ENCODE results near the gene SURF1. TPM values are rescaled to one million over a fixed set of nuclear protein-coding genes. Genes with fewer than 3 reads are reported as not detected.

Gene SURF1
- total and polyA plus RNA-seq, 2 donors (not counting 1 experiment from before 2014, with no cell fraction given), result 44.1 to 54.5 TPM

DNA sequence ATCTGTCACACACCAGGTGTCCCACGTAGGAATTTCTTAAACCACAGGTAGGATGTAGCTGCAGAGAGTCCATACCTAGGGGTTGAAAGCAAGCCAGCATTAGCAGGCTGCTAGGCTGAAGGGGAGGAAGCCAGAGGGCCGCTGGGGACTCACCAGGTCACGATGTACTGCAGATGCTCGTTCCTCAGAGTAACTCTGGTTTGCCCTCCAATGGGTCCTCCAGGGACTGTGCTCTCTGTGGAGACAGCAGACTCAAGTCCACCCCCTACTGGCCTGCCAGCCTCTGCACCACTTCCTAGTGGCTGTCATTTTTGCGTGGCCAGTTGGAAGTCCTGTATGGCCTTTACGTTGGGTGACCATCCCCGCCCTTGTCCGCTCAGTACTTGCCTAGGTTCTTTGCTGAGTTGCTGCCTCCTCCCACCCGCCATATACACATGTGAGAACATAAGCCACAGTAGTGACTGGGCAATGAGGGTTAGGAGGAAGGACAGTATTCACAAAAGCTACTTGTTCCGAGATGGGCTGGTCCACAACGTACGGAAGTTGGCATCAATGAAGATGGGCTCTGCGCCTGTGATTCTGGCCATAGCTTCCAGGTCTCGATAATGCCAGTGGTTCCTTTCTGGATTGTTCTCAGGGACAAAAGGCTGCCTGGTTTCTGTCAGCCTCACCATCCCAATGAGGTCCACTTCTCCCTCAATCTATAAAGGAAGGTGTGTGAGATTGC, 4.2 kb downstream of the SURF1 start:
- DNase-seq, result peak; percentile 52

DNA sequence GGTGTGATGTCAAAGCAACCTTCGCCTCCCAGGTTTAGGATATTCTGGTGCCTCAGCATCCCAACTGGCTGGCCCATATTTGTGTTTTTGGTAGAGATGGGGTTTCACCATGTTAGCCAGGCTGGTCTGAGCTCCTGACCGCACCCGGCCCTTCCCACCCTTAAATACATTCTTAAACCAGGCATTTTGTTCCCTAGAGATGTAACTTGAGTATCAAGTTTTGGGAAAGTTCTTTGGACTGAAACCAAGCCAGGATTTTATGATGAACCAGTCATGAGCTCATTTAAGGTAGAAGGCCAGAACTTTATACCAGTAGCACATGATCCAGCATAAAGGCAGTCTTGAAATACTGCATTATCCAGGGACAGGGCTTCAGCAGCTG, 4.8 kb downstream of the SURF1 start:
- intact Hi-C loops (cut with micrococcal nuclease), result loop anchor here (10.0 kb wide), 1 partner anchor 167 kb away; no protein-coding TSS in a partner anchor
- Histone ChIP-seq H4K20me1 (ENCODE audit: control insufficient read depth, insufficient read depth, low read length, poor library complexity, severe bottlenecking) (peaks cover 47% of the 10 kb centered on the region), H3K9ac (ENCODE audit: low read length) (no peak overlapping the region), H3K27me3 (replicated peaks in 1 of 4; ENCODE audit: control extremely low read depth in 1 of 4, control insufficient read depth in 3 of 4, insufficient read depth in 4 of 4, low read length in 3 of 4) (no peaks in the 10 kb centered on the region), H3K27ac (ENCODE audit: low read length in 2 of 2) (no peak overlapping the region), H3K79me2 (ENCODE audit: control insufficient read depth, insufficient read depth, low read length) (peaks cover 50% of the 10 kb centered on the region), H3K9me3 (ENCODE audit: control extremely low read depth in 1 of 3, control insufficient read depth in 2 of 3, insufficient read depth in 1 of 3, low read length in 2 of 3) (peaks cover 0 to 8% (median 0%) of the 10 kb centered on the region in 3 donors), H3K4me1 (ENCODE audit: control insufficient read depth in 2 of 2, insufficient read depth in 2 of 2, low read length in 2 of 2) (peaks cover 22 to 34% of the 10 kb centered on the region in 2 donors), H3K4me2 (replicated peaks; ENCODE audit: low read depth, low read length, poor library complexity, severe bottlenecking) (no peak overlapping the region), H2AFZ (ENCODE audit: insufficient read depth, low read depth, low read length, poor library complexity, severe bottlenecking) (no peak overlapping the region), H3K4me3 (ENCODE audit: control extremely low read depth in 1 of 5, extremely low read depth in 1 of 5, insufficient read depth in 1 of 5, low read depth in 2 of 5, low read length in 4 of 5) (no peak overlapping the region), H3K36me3 (replicated peaks in 1 of 2; ENCODE audit: control extremely low read depth in 1 of 2, control insufficient read depth in 1 of 2, extremely low read depth in 1 of 2, insufficient read depth in 2 of 2, low read length in 1 of 2) (peaks cover 0 to 46% of the 10 kb centered on the region in 2 experiments)
- ChIA-PET POLR2A (no interaction called here), CTCF (interaction anchor here (1.1 to 1.4 kb wide), 2 partner anchors 19 to 202 kb away, joined by 3 read pairs; no protein-coding TSS in a partner anchor)
- 100% methylated on average over 1 of the region's 3 CpGs for WGBS (ENCODE audit: insufficient coverage)
- no peaks in the 10 kb centered on the region for H3K27me3 Mint-ChIP-seq
- H3K4me1 Mint-ChIP-seq, result peaks cover 39% of the 10 kb centered on the region
- no peak for DNase-seq
- H3K27ac Mint-ChIP-seq, result peak overlapping the region; percentile 20
- no peak for ATAC-seq (ENCODE audit: low read depth)
- H3K4me3 Mint-ChIP-seq, result no peak overlapping the region
- TF ChIP-seq EZH2 (IDR thresholded peaks at IDR 0.05; ENCODE audit: borderline replicate concordance, insufficient read depth, low read depth, low read length, poor library complexity, severe bottlenecking), result no peak
- TF ChIP-seq, protein P1, sequence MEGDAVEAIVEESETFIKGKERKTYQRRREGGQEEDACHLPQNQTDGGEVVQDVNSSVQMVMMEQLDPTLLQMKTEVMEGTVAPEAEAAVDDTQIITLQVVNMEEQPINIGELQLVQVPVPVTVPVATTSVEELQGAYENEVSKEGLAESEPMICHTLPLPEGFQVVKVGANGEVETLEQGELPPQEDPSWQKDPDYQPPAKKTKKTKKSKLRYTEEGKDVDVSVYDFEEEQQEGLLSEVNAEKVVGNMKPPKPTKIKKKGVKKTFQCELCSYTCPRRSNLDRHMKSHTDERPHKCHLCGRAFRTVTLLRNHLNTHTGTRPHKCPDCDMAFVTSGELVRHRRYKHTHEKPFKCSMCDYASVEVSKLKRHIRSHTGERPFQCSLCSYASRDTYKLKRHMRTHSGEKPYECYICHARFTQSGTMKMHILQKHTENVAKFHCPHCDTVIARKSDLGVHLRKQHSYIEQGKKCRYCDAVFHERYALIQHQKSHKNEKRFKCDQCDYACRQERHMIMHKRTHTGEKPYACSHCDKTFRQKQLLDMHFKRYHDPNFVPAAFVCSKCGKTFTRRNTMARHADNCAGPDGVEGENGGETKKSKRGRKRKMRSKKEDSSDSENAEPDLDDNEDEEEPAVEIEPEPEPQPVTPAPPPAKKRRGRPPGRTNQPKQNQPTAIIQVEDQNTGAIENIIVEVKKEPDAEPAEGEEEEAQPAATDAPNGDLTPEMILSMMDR (IDR thresholded peaks at IDR 0.05), result no peak
- H3K9me3 Mint-ChIP-seq (ENCODE audit: insufficient read depth), result no peaks in the 10 kb centered on the region

More for the DNA sequence above, 4.2 kb downstream of the SURF1 start:
- H3K79me2 ChIP-seq (ENCODE audit: control insufficient read depth, insufficient read depth, low read length), result peaks cover 50% of the 10 kb centered on the region
- intact Hi-C loops (cut with micrococcal nuclease), result loop anchor here (10.0 kb wide), 1 partner anchor 167 kb away; no protein-coding TSS in a partner anchor
- peaks cover 0 to 8% (median 0%) of the 10 kb centered on the region in 3 donors for H3K9me3 ChIP-seq (ENCODE audit: control extremely low read depth in 1 of 3, control insufficient read depth in 2 of 3, insufficient read depth in 1 of 3, low read length in 2 of 3)
- H3K27ac ChIP-seq (ENCODE audit: low read length in 2 of 2), result no peak overlapping the region
- no peaks in the 10 kb centered on the region for H3K27me3 ChIP-seq (replicated peaks in 1 of 4; ENCODE audit: control extremely low read depth in 1 of 4, control insufficient read depth in 3 of 4, insufficient read depth in 4 of 4, low read length in 3 of 4)
- no peak overlapping the region for H3K9ac ChIP-seq (ENCODE audit: low read length)
- no peak overlapping the region for H2AFZ ChIP-seq (ENCODE audit: insufficient read depth, low read depth, low read length, poor library complexity, severe bottlenecking)
- no peak overlapping the region for H3K4me3 Mint-ChIP-seq
- ChIA-PET POLR2A (no interaction called here), CTCF (interaction anchor here (1.1 kb wide), 1 partner anchor 19 kb away, joined by 3 read pairs; no protein-coding TSS in a partner anchor)
- H3K27ac Mint-ChIP-seq, result peak overlapping the region; percentile 47
- H3K4me1 Mint-ChIP-seq, result peaks cover 37% of the 10 kb centered on the region
- H3K4me3 ChIP-seq (ENCODE audit: control extremely low read depth in 1 of 5, extremely low read depth in 1 of 5, insufficient read depth in 1 of 5, low read depth in 2 of 5, low read length in 4 of 5), result no peak overlapping the region
- H3K4me2 ChIP-seq (replicated peaks; ENCODE audit: low read depth, low read length, poor library complexity, severe bottlenecking), result no peak overlapping the region
- no peaks in the 10 kb centered on the region for H3K27me3 Mint-ChIP-seq
- H4K20me1 ChIP-seq (ENCODE audit: control insufficient read depth, insufficient read depth, low read length, poor library complexity, severe bottlenecking), result peaks cover 42% of the 10 kb centered on the region
- ATAC-seq (ENCODE audit: low read depth), result no peak
- H3K4me1 ChIP-seq (ENCODE audit: control insufficient read depth in 2 of 2, insufficient read depth in 2 of 2, low read length in 2 of 2), result peaks cover 19 to 33% of the 10 kb centered on the region in 2 donors
- WGBS (ENCODE audit: insufficient coverage), result 70% methylated on average over 8 of the region's 14 CpGs
- H3K9me3 Mint-ChIP-seq (ENCODE audit: insufficient read depth), result no peaks in the 10 kb centered on the region
- H3K36me3 ChIP-seq (replicated peaks in 1 of 2; ENCODE audit: control extremely low read depth in 1 of 2, control insufficient read depth in 1 of 2, extremely low read depth in 1 of 2, insufficient read depth in 2 of 2, low read length in 1 of 2), result peaks cover 0 to 46% of the 10 kb centered on the region in 2 experiments
- no peak for TF ChIP-seq EZH2 (IDR thresholded peaks at IDR 0.05; ENCODE audit: borderline replicate concordance, insufficient read depth, low read depth, low read length, poor library complexity, severe bottlenecking)
- TF ChIP-seq, protein P1 (IDR thresholded peaks at IDR 0.05), result no peak

Data from B cell (primary cell).